ENCODE data around the gene CRISPLD2.

Gene CRISPLD2

GRCh38 chr16:84817206-84817605 is 2.6 kb upstream of the CRISPLD2 start:
- Histone ChIP-seq H3K27me3 (ENCODE audit: insufficient read depth, poor library complexity, severe bottlenecking) (peaks cover 2% of the 10 kb centered on the region), H3K4me3 (replicated peaks; ENCODE audit: insufficient read depth, low read length) (no peak overlapping the region), H3K27ac (replicated peaks) (no peak overlapping the region)
- TF ChIP-seq, protein P1, sequence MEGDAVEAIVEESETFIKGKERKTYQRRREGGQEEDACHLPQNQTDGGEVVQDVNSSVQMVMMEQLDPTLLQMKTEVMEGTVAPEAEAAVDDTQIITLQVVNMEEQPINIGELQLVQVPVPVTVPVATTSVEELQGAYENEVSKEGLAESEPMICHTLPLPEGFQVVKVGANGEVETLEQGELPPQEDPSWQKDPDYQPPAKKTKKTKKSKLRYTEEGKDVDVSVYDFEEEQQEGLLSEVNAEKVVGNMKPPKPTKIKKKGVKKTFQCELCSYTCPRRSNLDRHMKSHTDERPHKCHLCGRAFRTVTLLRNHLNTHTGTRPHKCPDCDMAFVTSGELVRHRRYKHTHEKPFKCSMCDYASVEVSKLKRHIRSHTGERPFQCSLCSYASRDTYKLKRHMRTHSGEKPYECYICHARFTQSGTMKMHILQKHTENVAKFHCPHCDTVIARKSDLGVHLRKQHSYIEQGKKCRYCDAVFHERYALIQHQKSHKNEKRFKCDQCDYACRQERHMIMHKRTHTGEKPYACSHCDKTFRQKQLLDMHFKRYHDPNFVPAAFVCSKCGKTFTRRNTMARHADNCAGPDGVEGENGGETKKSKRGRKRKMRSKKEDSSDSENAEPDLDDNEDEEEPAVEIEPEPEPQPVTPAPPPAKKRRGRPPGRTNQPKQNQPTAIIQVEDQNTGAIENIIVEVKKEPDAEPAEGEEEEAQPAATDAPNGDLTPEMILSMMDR (IDR thresholded peaks at IDR 0.05; ENCODE audit: insufficient read depth, low read length), result no peak
- TF ChIP-seq GABPA (IDR thresholded peaks at IDR 0.05; ENCODE audit: low read depth), result no peak
- TF ChIP-seq, protein P2, sequence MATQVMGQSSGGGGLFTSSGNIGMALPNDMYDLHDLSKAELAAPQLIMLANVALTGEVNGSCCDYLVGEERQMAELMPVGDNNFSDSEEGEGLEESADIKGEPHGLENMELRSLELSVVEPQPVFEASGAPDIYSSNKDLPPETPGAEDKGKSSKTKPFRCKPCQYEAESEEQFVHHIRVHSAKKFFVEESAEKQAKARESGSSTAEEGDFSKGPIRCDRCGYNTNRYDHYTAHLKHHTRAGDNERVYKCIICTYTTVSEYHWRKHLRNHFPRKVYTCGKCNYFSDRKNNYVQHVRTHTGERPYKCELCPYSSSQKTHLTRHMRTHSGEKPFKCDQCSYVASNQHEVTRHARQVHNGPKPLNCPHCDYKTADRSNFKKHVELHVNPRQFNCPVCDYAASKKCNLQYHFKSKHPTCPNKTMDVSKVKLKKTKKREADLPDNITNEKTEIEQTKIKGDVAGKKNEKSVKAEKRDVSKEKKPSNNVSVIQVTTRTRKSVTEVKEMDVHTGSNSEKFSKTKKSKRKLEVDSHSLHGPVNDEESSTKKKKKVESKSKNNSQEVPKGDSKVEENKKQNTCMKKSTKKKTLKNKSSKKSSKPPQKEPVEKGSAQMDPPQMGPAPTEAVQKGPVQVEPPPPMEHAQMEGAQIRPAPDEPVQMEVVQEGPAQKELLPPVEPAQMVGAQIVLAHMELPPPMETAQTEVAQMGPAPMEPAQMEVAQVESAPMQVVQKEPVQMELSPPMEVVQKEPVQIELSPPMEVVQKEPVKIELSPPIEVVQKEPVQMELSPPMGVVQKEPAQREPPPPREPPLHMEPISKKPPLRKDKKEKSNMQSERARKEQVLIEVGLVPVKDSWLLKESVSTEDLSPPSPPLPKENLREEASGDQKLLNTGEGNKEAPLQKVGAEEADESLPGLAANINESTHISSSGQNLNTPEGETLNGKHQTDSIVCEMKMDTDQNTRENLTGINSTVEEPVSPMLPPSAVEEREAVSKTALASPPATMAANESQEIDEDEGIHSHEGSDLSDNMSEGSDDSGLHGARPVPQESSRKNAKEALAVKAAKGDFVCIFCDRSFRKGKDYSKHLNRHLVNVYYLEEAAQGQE (IDR thresholded peaks at IDR 0.05; ENCODE audit: insufficient replicate concordance, low read depth), result no peak
- TF ChIP-seq SPI1 (IDR thresholded peaks at IDR 0.05; ENCODE audit: borderline replicate concordance, low read depth), result no peak
- no peak for TF ChIP-seq POLR2AphosphoS5 (IDR thresholded peaks at IDR 0.05; ENCODE audit: low read depth)
- DNase-seq (ENCODE audit: low read depth in 1 of 2, low spot score in 1 of 2), result no peak

GRCh38 chr16:84817613-84818012 is 2.2 kb upstream of the CRISPLD2 start:
- no peak overlapping the region for H3K4me3 ChIP-seq (replicated peaks; ENCODE audit: insufficient read depth, low read length)
- TF ChIP-seq GABPA (IDR thresholded peaks at IDR 0.05; ENCODE audit: low read depth) (no peak), POLR2AphosphoS5 (IDR thresholded peaks at IDR 0.05; ENCODE audit: low read depth) (no peak), SPI1 (IDR thresholded peaks at IDR 0.05; ENCODE audit: borderline replicate concordance, low read depth) (no peak)
- TF ChIP-seq, protein P2 (IDR thresholded peaks at IDR 0.05; ENCODE audit: insufficient replicate concordance, low read depth), result no peak
- TF ChIP-seq, protein P1 (IDR thresholded peaks at IDR 0.05; ENCODE audit: insufficient read depth, low read length), result no peak
- no peak for DNase-seq (ENCODE audit: low read depth in 1 of 2, low spot score in 1 of 2)
- H3K27ac ChIP-seq (replicated peaks), result no peak overlapping the region
- peaks cover 2% of the 10 kb centered on the region for H3K27me3 ChIP-seq (ENCODE audit: insufficient read depth, poor library complexity, severe bottlenecking)

GRCh38 chr16:84818133-84818532 is 1.7 kb upstream of the CRISPLD2 start:
- Histone ChIP-seq H3K4me3 (replicated peaks; ENCODE audit: insufficient read depth, low read length) (no peak overlapping the region), H3K27me3 (ENCODE audit: insufficient read depth, poor library complexity, severe bottlenecking) (peaks cover 2% of the 10 kb centered on the region), H3K27ac (replicated peaks) (no peak overlapping the region)
- TF ChIP-seq SPI1 (IDR thresholded peaks at IDR 0.05; ENCODE audit: borderline replicate concordance, low read depth), result no peak
- no peak for TF ChIP-seq POLR2AphosphoS5 (IDR thresholded peaks at IDR 0.05; ENCODE audit: low read depth)
- no peak for TF ChIP-seq GABPA (IDR thresholded peaks at IDR 0.05; ENCODE audit: low read depth)
- TF ChIP-seq, protein P2 (IDR thresholded peaks at IDR 0.05; ENCODE audit: insufficient replicate concordance, low read depth), result no peak
- TF ChIP-seq, protein P1 (IDR thresholded peaks at IDR 0.05; ENCODE audit: insufficient read depth, low read length), result no peak
- no peak for DNase-seq (ENCODE audit: low read depth in 1 of 2, low spot score in 1 of 2)

Data from HL-60 (cell line).